HEK293T (cell line): ENCODE measurements around the gene GEMIN8.

Experiments used
- L3MBTL2 ChIP-seq: fragments of 450-650 bp; conservative IDR thresholded peaks from 2 replicates; pipeline ENCODE4 v1.6.1; 2016; ENCODE audit warnings: mild to moderate bottlenecking
- TF ChIP-seq, protein P1 (sequence below): fragments of 450-650 bp; IDR thresholded peaks from 2 replicates; pipeline ENCODE4 v1.6.1; 2016

DNA sequence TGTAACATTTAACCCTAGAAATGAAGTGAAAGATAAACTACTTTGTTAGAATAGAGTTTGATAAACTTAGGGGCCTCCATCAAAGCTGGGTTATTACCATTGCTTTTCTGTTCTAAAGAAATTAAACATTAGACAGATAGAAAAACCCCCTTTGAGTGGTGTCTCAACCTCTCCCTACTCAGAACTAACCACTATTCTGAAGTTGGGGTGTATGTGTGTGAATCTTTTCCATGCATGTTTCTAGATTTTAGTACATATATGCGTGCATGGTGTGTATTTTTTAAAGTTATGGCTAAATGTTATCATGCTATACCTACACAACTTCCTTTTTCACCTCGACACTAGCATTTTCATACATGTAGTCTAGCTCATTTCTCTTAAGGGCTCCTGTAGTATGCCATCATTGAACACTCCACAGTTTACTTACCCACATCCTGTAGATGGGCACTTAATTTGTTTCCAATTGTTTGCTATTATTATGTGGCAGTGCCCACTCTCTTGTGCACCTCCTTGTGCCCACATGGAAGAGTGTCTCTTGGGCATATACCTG, 25.7 kb downstream of the GEMIN8 start:
- TF ChIP-seq, protein P1, sequence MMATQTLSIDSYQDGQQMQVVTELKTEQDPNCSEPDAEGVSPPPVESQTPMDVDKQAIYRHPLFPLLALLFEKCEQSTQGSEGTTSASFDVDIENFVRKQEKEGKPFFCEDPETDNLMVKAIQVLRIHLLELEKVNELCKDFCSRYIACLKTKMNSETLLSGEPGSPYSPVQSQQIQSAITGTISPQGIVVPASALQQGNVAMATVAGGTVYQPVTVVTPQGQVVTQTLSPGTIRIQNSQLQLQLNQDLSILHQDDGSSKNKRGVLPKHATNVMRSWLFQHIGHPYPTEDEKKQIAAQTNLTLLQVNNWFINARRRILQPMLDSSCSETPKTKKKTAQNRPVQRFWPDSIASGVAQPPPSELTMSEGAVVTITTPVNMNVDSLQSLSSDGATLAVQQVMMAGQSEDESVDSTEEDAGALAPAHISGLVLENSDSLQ, result no peak
- TF ChIP-seq L3MBTL2, result no peak
